CD4-positive, alpha-beta memory T cell (primary cell): Measurements from ENCODE around the gene MLX. TPM values are rescaled to one million over a fixed set of nuclear protein-coding genes. Genes with fewer than 3 reads are reported as not detected.
A peak's percentile ranks its signal among the peaks of the same experiment; 100 is the strongest.
"Not testable (repeated sequence)": the region's sequence is repeated elsewhere in the genome, so short reads cannot be mapped to it uniquely, and the experiment has no call there.

Experiments
- CTCF ChIA-PET: fragments of 350-600 bp; sonication (Branson Sonifier 250); formaldehyde crosslinking; loops from one replicate; lab custom pipeline; 2021; ENCODE audit warnings: inconsistent platforms; ENCODE audit not compliant: partially characterized antibody; lab: Charles Lee
- POLR2A ChIA-PET: fragments of 350-600 bp; sonication (Branson Sonifier 250); formaldehyde crosslinking; loops from one replicate; lab custom pipeline; 2021; ENCODE audit not compliant: partially characterized antibody; lab: Charles Lee
- DNase-seq, 5 donors: peaks; one replicate each; pipeline versions ENCODE4 v3.0.0 to v3.0.0-alpha.2; 2020 to 2022; ENCODE audit warnings: mixed read lengths in 1 of 5
- H3K27ac ChIP-seq: one replicate; pipeline ENCODE4 v1.7.0; 2013; ENCODE audit warnings: low read depth, low read length
- H3K27me3 ChIP-seq: 2 replicates; pipeline ENCODE4 v1.7.0; 2013; ENCODE audit warnings: mild to moderate bottlenecking, low read length, moderate library complexity; ENCODE audit not compliant: insufficient read depth
- H3K36me3 ChIP-seq: 2 replicates; pipeline ENCODE4 v1.7.0; 2013; ENCODE audit warnings: mild to moderate bottlenecking, low read length, moderate library complexity; ENCODE audit not compliant: insufficient read depth
- H3K4me1 ChIP-seq: 2 replicates; pipeline ENCODE4 v1.7.0; 2013; ENCODE audit warnings: mild to moderate bottlenecking, low read length, moderate library complexity; ENCODE audit not compliant: insufficient read depth
- H3K4me3 ChIP-seq, 2 donors: one replicate each; pipeline ENCODE4 v1.7.0; 2013; ENCODE audit warnings: low read length in 2 of 2, mild to moderate bottlenecking in 1 of 2
- H3K9me3 ChIP-seq, 2 donors: one replicate each; pipeline ENCODE4 v1.7.0; 2013; ENCODE audit warnings: low read length in 2 of 2, control low read depth in 1 of 2; ENCODE audit not compliant: control insufficient read depth in 1 of 2
- H3K27ac Mint-ChIP-seq, 7 donors: one replicate each; pipeline ENCODE4 v1.8.0; 2020 to 2021; ENCODE audit warnings: mixed read lengths in 7 of 7, mild to moderate bottlenecking in 6 of 7, inconsistent platforms in 3 of 7, moderate library complexity in 3 of 7
- H3K27me3 Mint-ChIP-seq, 2 donors: one replicate each; pipeline ENCODE4 v1.8.0; 2020 to 2021; ENCODE audit warnings: mixed read lengths in 2 of 2
- H3K36me3 Mint-ChIP-seq, 2 donors: one replicate each; pipeline ENCODE4 v1.8.0; 2020 to 2021; ENCODE audit warnings: mixed read lengths in 2 of 2, inconsistent platforms in 1 of 2, mild to moderate bottlenecking in 1 of 2
- H3K4me1 Mint-ChIP-seq, 4 donors: one replicate each; pipeline ENCODE4 v1.8.0; 2020 to 2021; ENCODE audit warnings: mixed read lengths in 4 of 4, mild to moderate bottlenecking in 1 of 4
- H3K4me3 Mint-ChIP-seq, 8 donors: one replicate each; pipeline ENCODE4 v1.8.0; 2020 to 2021; ENCODE audit warnings: mixed read lengths in 8 of 8, mild to moderate bottlenecking in 7 of 8, moderate library complexity in 6 of 8, inconsistent platforms in 3 of 8
- H3K9me3 Mint-ChIP-seq, 8 donors: one replicate each; pipeline ENCODE4 v1.8.0; 2020 to 2021; ENCODE audit warnings: mixed read lengths in 8 of 8, mild to moderate bottlenecking in 5 of 8, inconsistent platforms in 3 of 8, moderate library complexity in 1 of 8
- intact Hi-C: fragments of 100-400 bp; cut with micrococcal nuclease; formaldehyde crosslinking; loops from one replicate; pipeline ENCODE4 v1.15.1; 2023
- polyA plus RNA-seq, 2 donors: library from polyadenylated mRNA; unstranded; fragments of 300-500 nt; fragmentation: Illumina TruSeq; gene quantifications; one replicate each; pipeline ENCODE4 v1.2.3, GENCODE V29; 2021
- total RNA-seq, 2 experiments: library from RNA; stranded (reverse); gene quantifications; one replicate each; pipeline ENCODE4 v1.2.3, GENCODE V29; 2021

MLX gene
- total and polyA plus RNA-seq, 4 experiments from 2014 or later = 38.1 to 73.7 (median 63.4) TPM

DNA sequence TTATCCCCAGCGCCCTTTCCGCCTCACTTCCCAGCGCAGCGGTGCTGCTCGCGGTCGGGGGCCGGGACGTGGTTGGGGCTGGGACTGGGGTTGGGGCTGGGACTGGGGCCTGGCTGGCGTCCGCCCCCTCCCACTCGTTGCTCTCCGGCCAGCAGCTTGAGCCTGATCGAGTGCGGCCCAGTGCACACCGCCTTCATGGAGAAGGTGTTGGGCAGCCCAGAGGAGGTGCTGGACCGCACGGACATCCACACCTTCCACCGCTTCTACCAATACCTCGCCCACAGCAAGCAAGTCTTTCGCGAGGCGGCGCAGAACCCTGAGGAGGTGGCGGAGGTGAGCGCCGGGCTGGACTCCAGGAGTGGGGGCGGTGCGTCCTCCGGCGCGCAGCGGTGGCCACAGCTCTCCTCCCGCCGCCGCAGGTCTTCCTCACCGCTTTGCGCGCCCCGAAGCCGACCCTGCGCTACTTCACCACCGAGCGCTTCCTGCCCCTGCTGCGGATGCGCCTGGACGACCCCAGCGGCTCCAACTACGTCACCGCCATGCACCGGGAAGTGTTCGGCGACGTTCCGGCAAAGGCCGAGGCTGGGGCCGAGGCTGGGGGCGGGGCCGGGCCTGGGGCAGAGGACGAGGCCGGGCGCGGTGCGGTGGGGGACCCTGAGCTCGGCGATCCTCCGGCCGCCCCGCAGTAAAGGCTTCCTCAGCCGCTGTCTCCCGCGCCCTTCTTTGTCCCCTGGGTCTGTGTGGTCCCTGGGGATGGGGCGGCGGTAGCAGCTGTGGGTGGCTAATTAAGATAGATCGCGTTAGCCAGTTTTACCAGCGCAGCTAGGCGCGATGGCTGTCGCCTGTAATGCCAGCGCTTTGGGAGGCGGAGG, 12.4 kb upstream of the MLX start:
- Histone ChIP-seq H3K4me3 (peak overlapping the region; percentile 49 to 69), H3K36me3 (no peaks in the 10 kb centered on the region), H3K9me3 (no peaks in the 10 kb centered on the region), H3K27me3 (no peaks in the 10 kb centered on the region), H3K27ac (peak overlapping the region; percentile 77), H3K4me1 (peaks cover 17% of the 10 kb centered on the region)
- CTCF ChIA-PET = interaction anchor here (0.8 to 1.5 kb wide), 5 partner anchors 9 to 29 kb away, joined by 3 to 6 read pairs (median 3); no protein-coding TSS in a partner anchor
- H3K27ac Mint-ChIP-seq = peak overlapping the region; percentile 79 to 94 (median 93)
- peaks cover 10 to 43% (median 19%) of the 10 kb centered on the region in 4 donors for H3K4me1 Mint-ChIP-seq
- H3K27me3 Mint-ChIP-seq = no peaks in the 10 kb centered on the region
- intact Hi-C loops = loop anchor here (1.0 to 2.0 kb wide), 3 partner anchors 8 to 22 kb away; partner anchors contain the start of genes COASY, NAGLU and PSMC3IP
- POLR2A ChIA-PET = interaction anchor here (0.6 to 3.0 kb wide), 15 partner anchors 11 to 432 kb away, joined by 3 to 35 read pairs (median 4); partner anchors contain the start of genes MLX, NAGLU, PSMC3IP and RETREG3
- H3K9me3 Mint-ChIP-seq = no peaks in the 10 kb centered on the region
- peak; percentile 68 to 80 (median 74) for DNase-seq
- H3K4me3 Mint-ChIP-seq = peak overlapping the region; percentile 86 to 92 (median 91)
- H3K36me3 Mint-ChIP-seq = no peaks in the 10 kb centered on the region

- no peaks in the 10 kb centered on the region for H3K27me3 ChIP-seq
- Mint-ChIP-seq H3K9me3 (no peaks in the 10 kb centered on the region), H3K4me3 (peak overlapping the region; percentile 86 to 92 (median 91)), H3K36me3 (no peaks in the 10 kb centered on the region), H3K27me3 (no peaks in the 10 kb centered on the region), H3K27ac (peak overlapping the region; percentile 79 to 94 (median 93)), H3K4me1 (peaks cover 10 to 43% (median 22%) of the 10 kb centered on the region in 4 donors)
- peak overlapping the region; percentile 77 for H3K27ac ChIP-seq
- peak overlapping the region in 1 of 2 donors; percentile 49 for H3K4me3 ChIP-seq
- H3K9me3 ChIP-seq = no peaks in the 10 kb centered on the region
- ChIA-PET POLR2A (interaction anchor here (0.6 to 3.0 kb wide), 12 partner anchors 10 to 431 kb away, joined by 3 to 35 read pairs (median 7); partner anchors contain the start of genes MLX, NAGLU, PSMC3IP and RETREG3), CTCF (interaction anchor here (0.9 to 1.5 kb wide), 3 partner anchors 11 to 28 kb away, joined by 3 to 6 read pairs (median 4); no protein-coding TSS in a partner anchor)
- intact Hi-C loops = loop anchor here (2.0 kb wide), 2 partner anchors 18 to 22 kb away; partner anchors contain the start of genes NAGLU and PSMC3IP
- DNase-seq = no peak
- peaks cover 17% of the 10 kb centered on the region for H3K4me1 ChIP-seq
- H3K36me3 ChIP-seq = no peaks in the 10 kb centered on the region
These were observed 11.7 kb upstream of the MLX start for GRCh38 chr17:42555122-42555622.

- H3K27me3 Mint-ChIP-seq, H3K27me3 ChIP-seq, H3K9me3 Mint-ChIP-seq, H3K36me3 ChIP-seq, H3K36me3 Mint-ChIP-seq, H3K27ac ChIP-seq, H3K9me3 ChIP-seq, CTCF ChIA-PET, H3K4me3 ChIP-seq, DNase-seq: not testable (repeated sequence)
- Mint-ChIP-seq H3K4me1 (peaks cover 9 to 38% (median 18%) of the 10 kb centered on the region in 4 donors), H3K4me3 (peak overlapping the region in 3 of 8 donors; percentile 49 to 92 (median 58)), H3K27ac (peak overlapping the region in 3 of 7 donors; percentile 10 to 79 (median 78))
- intact Hi-C loops = loop anchor here (2.0 kb wide), 2 partner anchors 19 to 21 kb away; partner anchors contain the start of genes NAGLU and PSMC3IP
- POLR2A ChIA-PET = interaction anchor here (2.1 kb wide), 1 partner anchor 53 kb away, joined by 10 read pairs; the partner anchor contains the start of genes RETREG3 and TUBG1
- peaks cover 17% of the 10 kb centered on the region for H3K4me1 ChIP-seq
These were observed 10.8 kb upstream of the MLX start for GRCh38 chr17:42555961-42556617.

- peaks cover 0 to 10% of the 10 kb centered on the region in 2 donors for H3K36me3 Mint-ChIP-seq
- peaks cover 36% of the 10 kb centered on the region for H3K4me1 ChIP-seq
- ChIA-PET POLR2A (interaction anchor here (1.0 to 1.2 kb wide), 2 partner anchors 8 to 18 kb away, joined by 3 read pairs; no protein-coding TSS in a partner anchor), CTCF (interaction anchor here (1.6 to 2.0 kb wide), 2 partner anchors 11 to 19 kb away, joined by 4 to 9 read pairs; partner anchors contain the start of gene PSMC3IP)
- peak overlapping the region in 1 of 8 donors; percentile 50 for H3K4me3 Mint-ChIP-seq
- H3K27me3 Mint-ChIP-seq = no peaks in the 10 kb centered on the region
- intact Hi-C loops = no loop called here
- H3K36me3 ChIP-seq = peaks cover 2% of the 10 kb centered on the region
- peaks cover 14 to 51% (median 37%) of the 10 kb centered on the region in 4 donors for H3K4me1 Mint-ChIP-seq
- H3K4me3 ChIP-seq = no peak overlapping the region
- peak overlapping the region in 1 of 7 donors; percentile 96 for H3K27ac Mint-ChIP-seq
- H3K9me3 Mint-ChIP-seq = peaks cover 0 to 2% (median 0%) of the 10 kb centered on the region in 8 donors
- no peak for DNase-seq
- no peak overlapping the region for H3K27ac ChIP-seq
- no peaks in the 10 kb centered on the region for H3K9me3 ChIP-seq
- H3K27me3 ChIP-seq = no peaks in the 10 kb centered on the region
These were observed 7.8 kb upstream of the MLX start for GRCh38 chr17:42559075-42559474.

DNA sequence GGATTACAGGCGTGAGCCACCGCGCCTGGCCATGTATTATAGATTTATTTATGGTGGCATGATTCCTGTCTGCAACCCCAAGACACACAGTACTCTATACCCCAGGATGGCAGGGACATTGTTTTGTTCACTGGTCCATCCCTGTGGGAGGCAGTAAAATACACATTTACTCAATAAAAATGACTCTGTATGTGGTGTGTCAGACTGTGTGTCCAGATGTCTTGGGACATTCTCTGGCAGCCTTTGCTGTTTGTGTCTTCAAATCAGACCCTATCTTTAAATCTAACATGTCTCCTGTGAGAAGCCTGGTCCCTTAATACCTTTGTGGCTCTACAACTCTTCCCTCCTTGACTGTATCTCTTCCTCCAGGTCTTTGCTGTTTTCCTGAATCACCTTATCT, 6.7 kb upstream of the MLX start:
- H3K4me1 Mint-ChIP-seq = peaks cover 12 to 49% (median 32%) of the 10 kb centered on the region in 4 donors

DNA sequence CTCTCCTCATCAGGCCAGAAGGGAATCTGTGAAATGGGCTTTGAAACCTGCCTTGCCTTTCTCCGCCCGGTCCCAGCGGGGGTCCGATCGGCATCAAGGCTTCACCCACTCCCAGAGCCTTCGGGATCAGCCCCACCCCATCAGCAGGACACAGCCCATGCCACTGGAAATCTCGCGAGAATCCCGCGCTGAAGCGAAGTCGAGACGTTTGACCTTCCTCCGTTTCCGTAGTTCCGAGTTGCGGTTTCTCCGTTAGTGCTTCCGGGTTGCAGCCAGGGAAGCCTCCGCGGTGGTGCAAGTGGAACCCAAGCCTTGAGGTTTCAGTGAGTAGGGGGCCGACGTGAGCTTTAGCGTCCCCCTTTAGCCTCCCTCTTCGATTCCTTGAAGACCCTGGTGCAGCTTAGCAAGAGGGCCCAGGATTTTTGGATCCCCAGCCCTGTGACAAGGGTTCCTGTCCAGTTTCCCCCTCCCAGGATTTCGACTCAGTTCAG, 5.0 kb upstream of the MLX start, which contains the start of gene COASY:
COASY (plus strand) TSS at position 252 of the 491 bp plus-strand sequence. CDS start 475 bp downstream, outside the sequence.
- peak within 1 kb of the TSS; percentile 62 to 93 for H3K4me3 ChIP-seq
- H3K27me3 ChIP-seq = no peaks in the 10 kb centered on the region
- peaks cover 14 to 52% (median 36%) of the 10 kb centered on the region in 4 donors for H3K4me1 Mint-ChIP-seq
- DNase-seq = peak; percentile 88 to 91 (median 89)
- peaks cover 0 to 23% of the 10 kb centered on the region in 2 donors for H3K36me3 Mint-ChIP-seq
- CTCF ChIA-PET = interaction anchor here (0.8 to 2.3 kb wide), 2 partner anchors 16 to 21 kb away, joined by 3 to 10 read pairs; partner anchors contain the start of gene PSMC3IP
- H3K36me3 ChIP-seq = peaks cover 23% of the 10 kb centered on the region
- H3K4me1 ChIP-seq = peaks cover 38% of the 10 kb centered on the region
- H3K27ac Mint-ChIP-seq = peak within 1 kb of the TSS; percentile 91 to 98 (median 96)
- peak within 1 kb of the TSS; percentile 85 for H3K27ac ChIP-seq
- intact Hi-C loops = loop anchor here (1.0 to 2.0 kb wide), 2 partner anchors 8 to 15 kb away; partner anchors contain the start of gene PSMC3IP
- H3K9me3 ChIP-seq = no peaks in the 10 kb centered on the region
- POLR2A ChIA-PET = interaction anchor here (0.5 to 1.3 kb wide), 3 partner anchors 8 to 26 kb away, joined by 3 to 7 read pairs (median 4); partner anchors contain the start of genes NAGLU and PSMC3IP
- peaks cover 0 to 2% (median 0%) of the 10 kb centered on the region in 8 donors for H3K9me3 Mint-ChIP-seq
- H3K27me3 Mint-ChIP-seq = no peaks in the 10 kb centered on the region
- peak within 1 kb of the TSS; percentile 90 to 95 (median 92) for H3K4me3 Mint-ChIP-seq

More for the DNA sequence above, 6.7 kb upstream of the MLX start:
- H3K36me3 ChIP-seq = peaks cover 13% of the 10 kb centered on the region
- H3K4me1 ChIP-seq = peaks cover 33% of the 10 kb centered on the region
- CTCF ChIA-PET = interaction anchor here (2.0 kb wide), 1 partner anchor 12 kb away, joined by 9 read pairs; no protein-coding TSS in a partner anchor
- H3K9me3 Mint-ChIP-seq = peaks cover 0 to 2% (median 0%) of the 10 kb centered on the region in 8 donors
- peak overlapping the region in 4 of 7 donors; percentile 2 to 96 (median 64) for H3K27ac Mint-ChIP-seq
- no peaks in the 10 kb centered on the region for H3K27me3 Mint-ChIP-seq
- intact Hi-C loops = no loop called here
- peak overlapping the region in 3 of 8 donors; percentile 40 to 73 (median 61) for H3K4me3 Mint-ChIP-seq
- H3K27me3 ChIP-seq = no peaks in the 10 kb centered on the region
- no peak for DNase-seq
- no peak overlapping the region for H3K4me3 ChIP-seq
- H3K27ac ChIP-seq = no peak overlapping the region
- POLR2A ChIA-PET = interaction anchor here (1.0 kb wide), 1 partner anchor 19 kb away, joined by 3 read pairs; no protein-coding TSS in a partner anchor
- H3K9me3 ChIP-seq = no peaks in the 10 kb centered on the region
- peaks cover 0 to 17% of the 10 kb centered on the region in 2 donors for H3K36me3 Mint-ChIP-seq
